OCI-LY3 (cell line): ENCODE measurements around the gene TRIM2.

Experiments used
- CTCF ChIP-seq: fragments of 200-600, 300-600 bp; sonication (generic); IDR thresholded peaks from 2 replicates; pipeline ENCODE4 v1.5.1; 2014; ENCODE audit warnings: antibody characterized with exemption, low read length, low read depth
- EZH2phosphoT487 ChIP-seq: fragments of 200-600 bp; shearing (Covaris generic); IDR thresholded peaks from 2 replicates; pipeline ENCODE4 v1.6.1; 2018; ENCODE audit warnings: antibody characterized with exemption, mixed run types, low read depth

- TF ChIP-seq CTCF (no peak), EZH2phosphoT487 (no peak)
Measured at GRCh38 chr4:153259661-153260060, 55.4 kb downstream of the TRIM2 start.
